H1 (cell line): ENCODE data around the gene HABP4. TPM values are rescaled to one million over a fixed set of nuclear protein-coding genes. Genes with fewer than 3 reads are reported as not detected.

Experiments
- CTCF ChIA-PET: fragments of 300-600 bp; sonication (Branson Sonifier 250); formaldehyde crosslinking; loops from one replicate; lab custom pipeline; 2021; ENCODE audit not compliant: partially characterized antibody; lab: Charles Lee
- POLR2A ChIA-PET: fragments of 300-600 bp; sonication (Branson Sonifier 250); formaldehyde crosslinking; loops from one replicate; lab custom pipeline; 2021; ENCODE audit warnings: inconsistent platforms; ENCODE audit not compliant: partially characterized antibody; lab: Charles Lee
- DNase-seq, 2 experiments: peaks; one replicate each; pipeline versions ENCODE4 v3.0.0 to v3.0.0-alpha.2; 2010 to 2022; ENCODE audit warnings: low spot score in 2 of 2, low read depth in 1 of 2, mixed read lengths in 1 of 2
- FAIRE-seq: peaks from 2 replicates; lab custom pipeline; 2011; peaks lifted over from hg19 to GRCh38; lab: Jason Lieb, UNC
- H2AFZ ChIP-seq: 2 replicates; pipeline ENCODE4 v1.8.1; 2012; ENCODE audit warnings: low read length, inconsistent platforms
- H2AK5ac ChIP-seq: 2 replicates; pipeline ENCODE4 v1.6.1; 2013; ENCODE audit warnings: low read depth, low read length
- H2BK120ac ChIP-seq: replicated peaks from 2 replicates; pipeline ENCODE3; 2013; ENCODE audit warnings: low read depth, low read length, inconsistent platforms
- H2BK12ac ChIP-seq: 2 replicates; pipeline ENCODE4 v1.6.1; 2013; ENCODE audit warnings: low read depth, low read length
- H2BK15ac ChIP-seq: 2 replicates; pipeline ENCODE4 v1.6.1; 2013; ENCODE audit warnings: low read length
- H2BK20ac ChIP-seq: 2 replicates; pipeline ENCODE4 v1.6.1; 2013; ENCODE audit warnings: low read length
- H2BK5ac ChIP-seq: 2 replicates; pipeline ENCODE4 v1.6.1; 2013; ENCODE audit warnings: low read depth, low read length
- H3K14ac ChIP-seq: 2 replicates; pipeline ENCODE4 v1.6.1; 2013; ENCODE audit warnings: inconsistent platforms; ENCODE audit not compliant: insufficient read length
- H3K18ac ChIP-seq: 2 replicates; pipeline ENCODE4 v1.6.1; 2013; ENCODE audit warnings: low read length; ENCODE audit errors: extremely low read depth
- H3K23ac ChIP-seq: 2 replicates; pipeline ENCODE4 v1.6.1; 2013; ENCODE audit warnings: inconsistent platforms; ENCODE audit not compliant: insufficient read length
- H3K23me2 ChIP-seq: 2 replicates; pipeline ENCODE4 v1.6.1; 2013; ENCODE audit warnings: low read depth, low read length
- H3K27ac ChIP-seq: 2 replicates; pipeline ENCODE4 v1.6.1; 2011; ENCODE audit warnings: low read depth, low read length, inconsistent platforms
- H3K27me3 ChIP-seq, 4 experiments: replicated peaks in 1 of 4; 1 replicate in 1 of 4; 2 replicates in 3 of 4; pipeline versions ENCODE4 v1.6.1 to v1.8.1; 2011 to 2013; ENCODE audit warnings: low read length in 3 of 4, mild to moderate bottlenecking in 3 of 4, inconsistent platforms in 2 of 4, mixed read lengths in 2 of 4, moderate library complexity in 1 of 4; ENCODE audit not compliant: control insufficient read depth in 3 of 4, insufficient read depth in 3 of 4; ENCODE audit errors: extremely low read depth in 1 of 4
- H3K36me3 ChIP-seq, 4 experiments: 2 replicates each; pipeline versions ENCODE4 v1.6.1 to v1.8.1; 2011 to 2013; ENCODE audit warnings: mild to moderate bottlenecking in 4 of 4, low read length in 3 of 4, moderate library complexity in 2 of 4, control low read depth in 1 of 4, inconsistent platforms in 1 of 4; ENCODE audit not compliant: insufficient read depth in 4 of 4, control insufficient read depth in 2 of 4
- H3K4ac ChIP-seq: replicated peaks from 2 replicates; pipeline ENCODE3; 2013; ENCODE audit warnings: low read length, low read depth, mixed read lengths, inconsistent platforms; ENCODE audit not compliant: insufficient read length
- H3K4me1 ChIP-seq, 4 experiments: replicated peaks in 1 of 4; 1 replicate in 1 of 4; 2 replicates in 3 of 4; pipeline versions ENCODE4 v1.6.1 to v1.8.1; 2011 to 2013; ENCODE audit warnings: low read length in 3 of 4, inconsistent platforms in 2 of 4, mixed read lengths in 1 of 4; ENCODE audit not compliant: insufficient read depth in 4 of 4, control insufficient read depth in 3 of 4
- H3K4me2 ChIP-seq, 2 experiments: 2 replicates each; pipeline versions ENCODE4 v1.6.1 to v1.8.1; 2011 to 2013; ENCODE audit warnings: low read depth in 2 of 2, low read length in 2 of 2, control low read depth in 1 of 2, inconsistent platforms in 1 of 2, mild to moderate bottlenecking in 1 of 2; ENCODE audit not compliant: insufficient read depth in 1 of 2
- H3K4me3 ChIP-seq, 4 experiments: fragments of 200-600, 300-600 bp in 1 of 4; sonication (generic), shearing (Covaris generic), sonication (Bioruptor Twin) in 1 of 4; 2 replicates each; pipeline versions ENCODE4 v1.5.1 to v1.8.1; 2011 to 2016; ENCODE audit warnings: low read length in 4 of 4, low read depth in 3 of 4, control low read depth in 2 of 4, inconsistent platforms in 2 of 4, mild to moderate bottlenecking in 2 of 4, mixed read lengths in 1 of 4, moderate library complexity in 1 of 4; ENCODE audit not compliant: insufficient read depth in 2 of 4; ENCODE audit errors: extremely low read depth in 1 of 4
- H3K56ac ChIP-seq: replicated peaks from 2 replicates; pipeline ENCODE3; 2013; ENCODE audit warnings: low read depth, mild to moderate bottlenecking, mixed read lengths, low read length, inconsistent platforms; ENCODE audit not compliant: insufficient read length
- H3K79me1 ChIP-seq: 2 replicates; pipeline ENCODE4 v1.6.1; 2013; ENCODE audit warnings: low read depth, low read length, control low read depth
- H3K79me2 ChIP-seq, 2 experiments: 2 replicates each; pipeline versions ENCODE4 v1.6.1 to v1.8.1; 2012 to 2013; ENCODE audit warnings: low read length in 2 of 2, mild to moderate bottlenecking in 2 of 2, inconsistent platforms in 1 of 2; ENCODE audit not compliant: insufficient read depth in 2 of 2, control insufficient read depth in 1 of 2
- H3K9ac ChIP-seq, 4 experiments: replicated peaks in 1 of 4; 1 replicate in 1 of 4; 2 replicates in 3 of 4; pipeline versions ENCODE4 v1.6.1 to v1.8.1; 2011 to 2013; ENCODE audit warnings: low read depth in 3 of 4, low read length in 3 of 4, control low read depth in 2 of 4, mild to moderate bottlenecking in 2 of 4, moderate library complexity in 2 of 4, inconsistent platforms in 1 of 4; ENCODE audit errors: extremely low read depth in 1 of 4
- H3K9me3 ChIP-seq, 2 experiments: 2 replicates each; pipeline versions ENCODE4 v1.6.1 to v1.8.1; 2012 to 2013; ENCODE audit warnings: mild to moderate bottlenecking in 2 of 2, moderate library complexity in 2 of 2, control low read depth in 1 of 2, inconsistent platforms in 1 of 2, low read depth in 1 of 2, low read length in 1 of 2, mixed read lengths in 1 of 2; ENCODE audit not compliant: insufficient read depth in 2 of 2
- H4K20me1 ChIP-seq, 2 experiments: replicated peaks in 1 of 2; 2 replicates each; pipeline versions ENCODE3 to v1.8.1; 2011 to 2013; ENCODE audit warnings: inconsistent platforms in 2 of 2, low read length in 2 of 2, mild to moderate bottlenecking in 1 of 2; ENCODE audit not compliant: insufficient read depth in 2 of 2, control insufficient read depth in 1 of 2
- H4K5ac ChIP-seq: 2 replicates; pipeline ENCODE4 v1.6.1; 2013; ENCODE audit warnings: low read length, low read depth, mixed read lengths, inconsistent platforms; ENCODE audit not compliant: insufficient read length
- H4K8ac ChIP-seq: 2 replicates; pipeline ENCODE4 v1.8.0; 2013; ENCODE audit warnings: mild to moderate bottlenecking, moderate library complexity, low read length, inconsistent platforms; ENCODE audit not compliant: insufficient read depth; ENCODE audit errors: extremely low read depth
- H4K91ac ChIP-seq: replicated peaks from 2 replicates; pipeline ENCODE3; 2013; ENCODE audit warnings: low read length, mixed read lengths, inconsistent platforms; ENCODE audit not compliant: insufficient read length
- CHD1 ChIP-seq: IDR thresholded peaks from 2 replicates; pipeline ENCODE4 v1.6.1; 2012; ENCODE audit warnings: low read depth, low read length, improper control_type of control experiment
- NRF1 ChIP-seq: IDR thresholded peaks from 2 replicates; pipeline ENCODE4 v1.6.1; 2011; ENCODE audit warnings: mild to moderate bottlenecking, low read depth, low read length, improper control_type of control experiment
- TAF7 ChIP-seq: optimal IDR thresholded peaks from 2 replicates; pipeline ENCODE3; 2011; ENCODE audit warnings: low read depth, mild to moderate bottlenecking, inconsistent platforms, low read length, moderate library complexity, borderline replicate concordance
- WGBS, 2 experiments: shearing (Covaris generic) in 1 of 2; methylation state at CpG; one replicate each; pipeline versions ENCODE4 v1.1.6 to v1.1.7; 2013 to 2015; ENCODE audit warnings: low lambda C conversion rate in 2 of 2, mixed read lengths in 2 of 2, inconsistent platforms in 1 of 2, low coverage in 1 of 2, missing lambda C conversion rate in 1 of 2; ENCODE audit not compliant: insufficient replicate concordance in 2 of 2, insufficient coverage in 1 of 2, insufficient read length in 1 of 2; ENCODE audit errors: extremely low coverage in 1 of 2, missing lambda C conversion rate in 1 of 2; 5-methylcytosine and 5-hydroxymethylcytosine counted together
- polyA plus RNA-seq, 7 experiments: library from polyadenylated mRNA; depleted of rRNA in 3 of 7; stranded (reverse) in 5 of 7; unstranded in 2 of 7; fragments of >200 nt in 5 of 7; fragments of 200-250 nt in 2 of 7; gene quantifications; 1 replicate in 5 of 7; 2 replicates in 1 of 7; 4 replicates in 1 of 7; pipeline versions ENCODE4 v1.2.1 to v1.2.3, GENCODE V29; 2011 to 2013; ENCODE audit warnings: missing spikeins in 2 of 7, mixed read lengths in 2 of 7
- total RNA-seq: library from RNA; stranded (reverse); fragmentation: NEBNext Ultra II Directional; extraction: Animal tissue kit (Norgen Biotek cat#: 25700); gene quantifications from 2 replicates; pipeline ENCODE4 v1.2.1, GENCODE V29; 2021

Gene HABP4
- total and polyA plus RNA-seq, 2 of the 8 experiments (the other 6 are each of a cell fraction or from before 2014, with no cell fraction given): 3.3 to 11.2 TPM

- H3K4ac ChIP-seq: no peak overlapping the region
- H3K23ac ChIP-seq: no peak overlapping the region
- no peak overlapping the region for H2BK15ac ChIP-seq
- no peak overlapping the region for H2BK12ac ChIP-seq
- no peaks in the 10 kb centered on the region for H3K23me2 ChIP-seq
- no peak overlapping the region for H4K8ac ChIP-seq
- no peak overlapping the region for H2AK5ac ChIP-seq
- no peaks in the 10 kb centered on the region for H3K27me3 ChIP-seq
- H2BK5ac ChIP-seq: no peak overlapping the region
- WGBS, 2 experiments: 86% methylated on average over 5 of the region's 8 CpGs; no CpG with 5 or more reads in 1 of the 2 experiments
- peak overlapping the region; percentile 42 for H3K27ac ChIP-seq
- FAIRE-seq (no peak), DNase-seq (no peak)
- H4K5ac ChIP-seq: no peak overlapping the region
- no peaks in the 10 kb centered on the region for H3K79me2 ChIP-seq
- H3K4me3 ChIP-seq: no peak overlapping the region
- H3K9me3 ChIP-seq: no peaks in the 10 kb centered on the region
- H3K18ac ChIP-seq: no peak overlapping the region
- peaks cover 0 to 8% (median 0%) of the 10 kb centered on the region in 4 experiments; a peak in 2 of 7 replicates for H3K4me1 ChIP-seq
- H3K9ac ChIP-seq: 0 out of 7 replicates have a peak overlapping the region, but pooled peaks of 1 of the 4 experiments have one; percentile 13
- no peak overlapping the region for H3K56ac ChIP-seq
- H3K14ac ChIP-seq: no peak overlapping the region
- H3K36me3 ChIP-seq: peaks cover 0 to 11% (median 5%) of the 10 kb centered on the region in 4 experiments; a peak in 3 of 8 replicates
- CTCF ChIA-PET: no interaction called here
- H2BK20ac ChIP-seq: no peak overlapping the region
- POLR2A ChIA-PET: interaction anchor here (1.7 kb wide), 1 partner anchor 127 kb away, joined by 3 read pairs; no protein-coding TSS in a partner anchor
- no peak overlapping the region for H3K4me2 ChIP-seq
- no peak overlapping the region for H2BK120ac ChIP-seq
- peaks cover 0 to 2% of the 10 kb centered on the region in 2 experiments for H4K20me1 ChIP-seq
- H4K91ac ChIP-seq: no peak overlapping the region
- H2AFZ ChIP-seq: no peak overlapping the region
- no peaks in the 10 kb centered on the region; the same call in 1 of the 2 replicates for H3K79me1 ChIP-seq
- TF ChIP-seq CHD1: no peak
- no peak for TF ChIP-seq TAF7
- no peak for TF ChIP-seq NRF1
Measured at GRCh38 chr9:96494215-96494800, 44.3 kb downstream of the HABP4 start.
